H9 (cell line): ENCODE data around the gene PRRX2. TPM values are rescaled to one million over a fixed set of nuclear protein-coding genes. Genes with fewer than 3 reads are reported as not detected.

Experiments used
- DNase-seq: peaks from one replicate; pipeline ENCODE4 v3.0.0-alpha.2; 2017
- H2AFZ ChIP-seq: one replicate; pipeline ENCODE4 v1.6.1; 2013; ENCODE audit warnings: mild to moderate bottlenecking, low read length, control low read depth, moderate library complexity
- H2AK5ac ChIP-seq: 2 replicates; pipeline ENCODE4 v1.6.1; 2013; ENCODE audit warnings: low read length, control low read depth, mixed read lengths; ENCODE audit not compliant: insufficient read length
- H2BK120ac ChIP-seq: one replicate; pipeline ENCODE4 v1.6.1; 2013; ENCODE audit warnings: low read depth, mild to moderate bottlenecking, low read length, control low read depth, inconsistent platforms; ENCODE audit not compliant: poor library complexity, severe bottlenecking
- H2BK12ac ChIP-seq: 2 replicates; pipeline ENCODE4 v1.6.1; 2013; ENCODE audit warnings: low read length, control low read depth, mixed read lengths, low read depth; ENCODE audit not compliant: insufficient read length
- H2BK15ac ChIP-seq: 2 replicates; pipeline ENCODE4 v1.6.1; 2013; ENCODE audit warnings: low read depth, low read length, control low read depth
- H2BK20ac ChIP-seq: one replicate; pipeline ENCODE4 v1.6.1; 2013; ENCODE audit warnings: low read depth, mild to moderate bottlenecking, low read length, control low read depth, inconsistent platforms; ENCODE audit not compliant: poor library complexity, severe bottlenecking
- H2BK5ac ChIP-seq: 2 replicates; pipeline ENCODE4 v1.6.1; 2013; ENCODE audit warnings: low read length, control low read depth, mixed read lengths; ENCODE audit not compliant: insufficient read length
- H3K14ac ChIP-seq: 2 replicates; pipeline ENCODE4 v1.6.1; 2013; ENCODE audit warnings: low read length, control low read depth; ENCODE audit not compliant: insufficient read depth
- H3K18ac ChIP-seq: 2 replicates; pipeline ENCODE4 v1.6.1; 2013; ENCODE audit warnings: low read depth, mild to moderate bottlenecking, mixed read lengths, low read length, control low read depth; ENCODE audit not compliant: insufficient read length
- H3K23ac ChIP-seq: 2 replicates; pipeline ENCODE4 v1.6.1; 2013; ENCODE audit warnings: low read length, control low read depth, mixed read lengths, low read depth; ENCODE audit not compliant: insufficient read length
- H3K23me2 ChIP-seq: 2 replicates; pipeline ENCODE4 v1.6.1; 2013; ENCODE audit warnings: low read depth, mild to moderate bottlenecking, mixed read lengths, low read length, control low read depth; ENCODE audit not compliant: insufficient read length, poor library complexity, severe bottlenecking
- H3K27ac ChIP-seq: 2 replicates; pipeline ENCODE4 v1.5.1; 2013; ENCODE audit warnings: low read length, control low read depth, mixed read lengths, low read depth; ENCODE audit not compliant: insufficient read length
- H3K27me3 ChIP-seq: 2 replicates; pipeline ENCODE4 v1.6.1; 2013; ENCODE audit warnings: low read length, control low read depth, inconsistent platforms; ENCODE audit not compliant: insufficient read depth
- H3K4ac ChIP-seq: 2 replicates; pipeline ENCODE4 v1.6.1; 2013; ENCODE audit warnings: low read depth, mild to moderate bottlenecking, control low read depth, inconsistent platforms, low read length, moderate library complexity
- H3K4me1 ChIP-seq: 2 replicates; pipeline ENCODE4 v1.6.1; 2013; ENCODE audit warnings: low read length, control low read depth, inconsistent platforms; ENCODE audit not compliant: insufficient read depth
- H3K4me2 ChIP-seq: 2 replicates; pipeline ENCODE4 v1.6.1; 2013; ENCODE audit warnings: low read length, control low read depth, mixed read lengths; ENCODE audit not compliant: insufficient read length, insufficient read depth
- H3K56ac ChIP-seq: 2 replicates; pipeline ENCODE4 v1.6.1; 2013; ENCODE audit warnings: low read depth, mild to moderate bottlenecking, mixed read lengths, low read length, control low read depth; ENCODE audit not compliant: insufficient read length
- H3K79me1 ChIP-seq: 2 replicates; pipeline ENCODE4 v1.6.1; 2013; ENCODE audit warnings: low read depth, mild to moderate bottlenecking, moderate library complexity, low read length, control low read depth, inconsistent platforms; ENCODE audit not compliant: insufficient read depth, poor library complexity, severe bottlenecking
- H3K79me2 ChIP-seq: 2 replicates; pipeline ENCODE4 v1.6.1; 2013; ENCODE audit warnings: low read length, control low read depth, inconsistent platforms; ENCODE audit not compliant: insufficient read depth
- H3K9ac ChIP-seq: 2 replicates; pipeline ENCODE4 v1.6.1; 2013; ENCODE audit warnings: low read length, control low read depth, mixed read lengths; ENCODE audit not compliant: insufficient read length; ENCODE audit errors: extremely low read depth
- H3K9me3 ChIP-seq: one replicate; pipeline ENCODE4 v1.6.1; 2013; ENCODE audit warnings: low read depth, low read length, inconsistent platforms; ENCODE audit not compliant: control insufficient read depth
- H3T11ph ChIP-seq: one replicate; pipeline ENCODE4 v1.6.1; 2013; ENCODE audit warnings: mild to moderate bottlenecking, low read length, control low read depth, inconsistent platforms
- H4K20me1 ChIP-seq: one replicate; pipeline ENCODE4 v1.6.1; 2013; ENCODE audit not compliant: control insufficient read depth, insufficient read length, insufficient read depth
- H4K5ac ChIP-seq: 2 replicates; pipeline ENCODE4 v1.6.1; 2013; ENCODE audit warnings: low read depth, mild to moderate bottlenecking, mixed read lengths, low read length, control low read depth; ENCODE audit not compliant: insufficient read length
- H4K8ac ChIP-seq: replicated peaks from 2 replicates; pipeline ENCODE4 v1.6.1; 2013; ENCODE audit warnings: low read length, control low read depth, mixed read lengths, low read depth; ENCODE audit not compliant: insufficient read length
- H4K91ac ChIP-seq: 2 replicates; pipeline ENCODE4 v1.6.1; 2013; ENCODE audit warnings: low read depth, mild to moderate bottlenecking, moderate library complexity, mixed read lengths, low read length, control low read depth; ENCODE audit not compliant: insufficient read length
- H3K27ac Mint-ChIP-seq, 3 experiments: 2 replicates in 2 of 3; 3 replicates in 1 of 3; pipeline ENCODE4 v1.8.0; 2020 to 2021; ENCODE audit warnings: mixed read lengths in 3 of 3, mild to moderate bottlenecking in 1 of 3, moderate library complexity in 1 of 3
- H3K27me3 Mint-ChIP-seq: 2 replicates; pipeline ENCODE4 v1.8.0; 2021; ENCODE audit warnings: low read depth, mild to moderate bottlenecking, moderate library complexity, mixed read lengths
- H3K36me3 Mint-ChIP-seq, 3 experiments: 2 replicates in 2 of 3; 3 replicates in 1 of 3; pipeline ENCODE4 v1.8.0; 2020 to 2021; ENCODE audit warnings: low read depth in 3 of 3, mixed read lengths in 3 of 3; ENCODE audit not compliant: insufficient read depth in 1 of 3
- H3K4me1 Mint-ChIP-seq, 2 experiments: 2 replicates each; pipeline ENCODE4 v1.8.0; 2020; ENCODE audit warnings: mixed read lengths in 2 of 2
- H3K4me3 Mint-ChIP-seq, 2 experiments: 2 replicates in 1 of 2; 3 replicates in 1 of 2; pipeline ENCODE4 v1.8.0; 2020 to 2021; ENCODE audit warnings: mild to moderate bottlenecking in 2 of 2, mixed read lengths in 2 of 2, moderate library complexity in 1 of 2
- H3K9me3 Mint-ChIP-seq, 2 experiments: 2 replicates in 1 of 2; 3 replicates in 1 of 2; pipeline ENCODE4 v1.8.0; 2020; ENCODE audit warnings: mild to moderate bottlenecking in 2 of 2, mixed read lengths in 2 of 2, moderate library complexity in 1 of 2
- CTCF ChIP-seq: fragments of 200-600 bp; sonication (generic); conservative IDR thresholded peaks from 3 replicates; pipeline ENCODE4 v1.8.0; 2021; ENCODE audit warnings: antibody characterized with exemption, mild to moderate bottlenecking
- WGBS: extraction: QIAGEN DNeasy Blood & Tissue Kit; methylation state at CpG from one replicate; pipeline ENCODE4 v1.1.7; 2013; ENCODE audit warnings: missing lambda C conversion rate, low lambda C conversion rate, mixed read lengths; ENCODE audit not compliant: insufficient read length; ENCODE audit errors: extremely low coverage; 5-methylcytosine and 5-hydroxymethylcytosine counted together
- total RNA-seq: library from RNA; stranded (reverse); gene quantifications from 2 replicates; pipeline ENCODE4 v1.2.1, GENCODE V29; 2021

Gene PRRX2
- total RNA-seq, 1 experiment from 2014 or later = 3.9 TPM

- Histone ChIP-seq H2BK5ac (no peak overlapping the region), H2BK120ac (no peak overlapping the region), H3K27ac (no peak overlapping the region), H2BK15ac (no peak overlapping the region), H2BK12ac (no peak overlapping the region), H3K9ac (no peak overlapping the region), H3K79me2 (peaks cover 10% of the 10 kb centered on the region; the same call in 1 of the 2 replicates), H2AK5ac (no peak overlapping the region), H4K91ac (no peak overlapping the region), H4K20me1 (no peaks in the 10 kb centered on the region), H3K4me1 (no peaks in the 10 kb centered on the region), H3K79me1 (peaks cover 11% of the 10 kb centered on the region), H3K56ac (no peak overlapping the region), H3K14ac (no peak overlapping the region), H4K8ac (no peak overlapping the region), H3K4me2 (no peak overlapping the region), H2AFZ (no peak overlapping the region), H3K4ac (no peak overlapping the region), H4K5ac (no peak overlapping the region), H3K27me3 (no peaks in the 10 kb centered on the region), H2BK20ac (no peak overlapping the region), H3T11ph (no peak overlapping the region), H3K18ac (no peak overlapping the region), H3K9me3 (no peaks in the 10 kb centered on the region), H3K23ac (no peak overlapping the region), H3K23me2 (peaks cover 8% of the 10 kb centered on the region)
- Mint-ChIP-seq H3K4me1 (peaks cover 7 to 14% of the 10 kb centered on the region in 2 experiments), H3K27ac (no peak overlapping the region), H3K4me3 (no peak overlapping the region), H3K9me3 (no peaks in the 10 kb centered on the region; a peak in 1 of 5 replicates), H3K27me3 (peaks cover 2% of the 10 kb centered on the region), H3K36me3 (peaks cover 24 to 56% (median 54%) of the 10 kb centered on the region in 3 experiments)
- WGBS = no CpG with 5 or more reads among the region's 9 CpGs
- no peak for TF ChIP-seq CTCF
- no peak for DNase-seq
These were observed 28.3 kb upstream of the PRRX2 start for GRCh38 chr9:129637102-129637501.
